IMR-90 (cell line): ENCODE measurements around the gene INKA1. TPM values are rescaled to one million over a fixed set of nuclear protein-coding genes. Genes with fewer than 3 reads are reported as not detected.

Experiments
- CHD1 ChIP-seq: IDR thresholded peaks from 2 replicates; pipeline ENCODE4 v1.6.1; 2012; ENCODE audit warnings: low read depth, low read length, improper control_type of control experiment
- RCOR1 ChIP-seq: IDR thresholded peaks from 2 replicates; pipeline ENCODE4 v1.6.1; 2012; ENCODE audit warnings: mild to moderate bottlenecking, low read length, improper control_type of control experiment; ENCODE audit not compliant: insufficient replicate concordance
- polyA plus RNA-seq, 3 experiments: library from polyadenylated mRNA; depleted of rRNA; stranded (reverse); fragments of >200 nt; gene quantifications; 2 replicates each; pipeline ENCODE4 v1.2.3, GENCODE V29; 2012; ENCODE audit warnings: low replicate concordance in 1 of 3
- total RNA-seq: library from RNA; depleted of rRNA; stranded (reverse); fragments of >200 nt; gene quantifications from 2 replicates; pipeline ENCODE4 v1.2.3, GENCODE V29; 2012
- TF ChIP-seq, protein P1 (sequence below): conservative IDR thresholded peaks from 2 replicates; pipeline ENCODE4 v1.5.1; 2012; ENCODE audit warnings: mild to moderate bottlenecking, low read depth, low read length, improper control_type of control experiment
- TF ChIP-seq, protein P2 (sequence below): fragments of 150-350 bp; IDR thresholded peaks from 2 replicates; pipeline ENCODE4 v1.6.1; 2017; ENCODE audit warnings: mild to moderate bottlenecking, antibody characterized with exemption, low read length, low read depth

Gene INKA1
- total and polyA plus RNA-seq, 2 of the 4 experiments (the other 2 are of a cell fraction) = 2.3 to 4.5 TPM

GRCh38 chr3:49802719-49803464 is at the start of gene INKA1 (continued):
- TF ChIP-seq, protein P1, sequence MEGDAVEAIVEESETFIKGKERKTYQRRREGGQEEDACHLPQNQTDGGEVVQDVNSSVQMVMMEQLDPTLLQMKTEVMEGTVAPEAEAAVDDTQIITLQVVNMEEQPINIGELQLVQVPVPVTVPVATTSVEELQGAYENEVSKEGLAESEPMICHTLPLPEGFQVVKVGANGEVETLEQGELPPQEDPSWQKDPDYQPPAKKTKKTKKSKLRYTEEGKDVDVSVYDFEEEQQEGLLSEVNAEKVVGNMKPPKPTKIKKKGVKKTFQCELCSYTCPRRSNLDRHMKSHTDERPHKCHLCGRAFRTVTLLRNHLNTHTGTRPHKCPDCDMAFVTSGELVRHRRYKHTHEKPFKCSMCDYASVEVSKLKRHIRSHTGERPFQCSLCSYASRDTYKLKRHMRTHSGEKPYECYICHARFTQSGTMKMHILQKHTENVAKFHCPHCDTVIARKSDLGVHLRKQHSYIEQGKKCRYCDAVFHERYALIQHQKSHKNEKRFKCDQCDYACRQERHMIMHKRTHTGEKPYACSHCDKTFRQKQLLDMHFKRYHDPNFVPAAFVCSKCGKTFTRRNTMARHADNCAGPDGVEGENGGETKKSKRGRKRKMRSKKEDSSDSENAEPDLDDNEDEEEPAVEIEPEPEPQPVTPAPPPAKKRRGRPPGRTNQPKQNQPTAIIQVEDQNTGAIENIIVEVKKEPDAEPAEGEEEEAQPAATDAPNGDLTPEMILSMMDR = peak; percentile 90
- TF ChIP-seq, protein P2, sequence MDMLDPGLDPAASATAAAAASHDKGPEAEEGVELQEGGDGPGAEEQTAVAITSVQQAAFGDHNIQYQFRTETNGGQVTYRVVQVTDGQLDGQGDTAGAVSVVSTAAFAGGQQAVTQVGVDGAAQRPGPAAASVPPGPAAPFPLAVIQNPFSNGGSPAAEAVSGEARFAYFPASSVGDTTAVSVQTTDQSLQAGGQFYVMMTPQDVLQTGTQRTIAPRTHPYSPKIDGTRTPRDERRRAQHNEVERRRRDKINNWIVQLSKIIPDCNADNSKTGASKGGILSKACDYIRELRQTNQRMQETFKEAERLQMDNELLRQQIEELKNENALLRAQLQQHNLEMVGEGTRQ = no peak
- TF ChIP-seq CHD1 = no peak
- peak; percentile 52 for TF ChIP-seq RCOR1
